Ovary (tissue), 9 donors: ENCODE measurements around the gene GPR155. TPM values are rescaled to one million over a fixed set of nuclear protein-coding genes. Genes with fewer than 3 reads are reported as not detected.

Experiments
- DNase-seq, 5 donors: peaks; one replicate each; pipeline ENCODE4 v3.0.0-alpha.2; 2019 to 2020
- H3K27ac ChIP-seq, 2 donors: fragments of 200-600 bp; one replicate each; pipeline versions ENCODE4 v1.5.1 to v1.8.0; 2019 to 2022
- H3K27me3 ChIP-seq: fragments of 200-600 bp; one replicate; pipeline ENCODE4 v1.8.0; 2022
- H3K36me3 ChIP-seq: fragments of 200-600 bp; sonication (generic); one replicate; pipeline ENCODE4 v1.5.1; 2019
- H3K4me1 ChIP-seq: one replicate; pipeline ENCODE4 v1.8.1; 2013; ENCODE audit warnings: mild to moderate bottlenecking, moderate library complexity; ENCODE audit not compliant: insufficient read depth
- H3K4me3 ChIP-seq: fragments of 200-600 bp; sonication (generic); one replicate; pipeline ENCODE4 v1.5.1; 2017
- H3K9me3 ChIP-seq, 2 donors: fragments of 200-600 bp in 1 of 2; sonication (generic) in 1 of 2; one replicate each; pipeline versions ENCODE4 v1.5.1 to v1.8.1; 2013 to 2019; ENCODE audit warnings: mild to moderate bottlenecking in 1 of 2, moderate library complexity in 1 of 2
- EP300 ChIP-seq: sonication (generic); formaldehyde crosslinking; IDR thresholded peaks from one replicate; pipeline ENCODE4 v1.6.1; 2017; ENCODE audit warnings: antibody characterized with exemption
- POLR2A ChIP-seq: fragments of 450-650 bp; IDR thresholded peaks from one replicate; pipeline ENCODE4 v1.6.1; 2017; ENCODE audit warnings: antibody characterized with exemption, mild to moderate bottlenecking, moderate library complexity
- WGBS, 3 donors: extraction: QIAGEN DNeasy Blood & Tissue Kit in 1 of 3; methylation state at CpG; one replicate each; pipeline versions ENCODE4 v1.1.5 to v1.1.7; 2013 to 2017; 5-methylcytosine and 5-hydroxymethylcytosine counted together
- intact Hi-C, 4 donors: fragments of 100-400 bp; cut with DNase I; formaldehyde crosslinking; loops; one replicate each; pipeline versions ENCODE4 v1.11.0 to v1.15.1; 2022 to 2023
- polyA plus RNA-seq, 2 donors: library from polyadenylated mRNA; stranded (reverse); fragments of 200-250 nt in 1 of 2; fragments of 350-450 nt in 1 of 2; fragmentation: Illumina TruSeq in 1 of 2; extraction: RNeasy Lipid Tissue Mini Kit (QIAGEN cat#74804) in 1 of 2; gene quantifications; one replicate each; pipeline ENCODE4 v1.2.3, GENCODE V29; 2013 to 2014
- total RNA-seq, 7 donors: library from RNA; depleted of rRNA in 2 of 7; stranded (reverse); fragments of >200 nt in 2 of 7; fragmentation: NEBNext Ultra II Directional in 3 of 7; extraction: Animal tissue kit (Norgen Biotek cat#: 25700) in 3 of 7; gene quantifications; one replicate each; pipeline versions ENCODE4 v1.1.0 to v1.2.4, GENCODE V29; 2016 to 2023
- TF ChIP-seq, protein P1 (sequence below), 3 donors: fragments of 450-650 bp in 2 of 3; fragments of 200-600 bp in 1 of 3; IDR thresholded peaks; one replicate each; pipeline versions ENCODE4 v1.5.1 to v1.8.0; 2016 to 2022; ENCODE audit warnings: antibody characterized with exemption in 3 of 3, mild to moderate bottlenecking in 1 of 3
- donor health status: DM: no; HTN: no; CAD: no; lungs with moderate emphysema.
- donor health status: DM: no; HTN: no; CAD: no.
- donor health status: Bipolar disorder and iron deficiency.
- donor health status: DM: yes; HTN: yes; CAD: no.
- donor health status: DM: no; HTN: no; CAD: no.
- donor health status: DM: yes; HTN: yes; CAD: no.

Gene GPR155
- total and polyA plus RNA-seq, 9 donors = 1.9 to 7.2 (median 3.9) TPM

DNA sequence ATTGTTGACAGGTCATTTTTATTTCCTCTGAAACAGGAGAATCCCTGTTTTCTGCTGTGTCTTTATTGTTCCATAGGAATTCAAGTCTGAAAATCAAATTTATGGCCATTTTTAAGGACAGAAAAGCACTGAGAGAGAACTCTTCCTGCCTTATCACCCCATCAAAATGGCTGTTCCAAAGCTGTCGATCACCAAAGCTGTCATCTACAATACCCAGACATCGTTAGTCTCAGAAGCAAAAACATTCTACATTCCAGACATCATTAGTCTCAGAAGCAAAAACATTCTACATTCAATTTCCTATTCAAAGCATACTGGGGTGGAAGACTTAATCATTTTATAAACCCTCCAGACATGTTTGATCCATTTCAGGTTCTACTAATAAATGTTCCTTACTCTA, 46.9 kb downstream of the GPR155 start:
- Histone ChIP-seq H3K4me3 (no peak overlapping the region), H3K27me3 (no peaks in the 10 kb centered on the region), H3K36me3 (no peaks in the 10 kb centered on the region), H3K4me1 (no peaks in the 10 kb centered on the region), H3K9me3 (no peaks in the 10 kb centered on the region), H3K27ac (no peak overlapping the region)
- WGBS, 3 donors = 56 to 70% (median 63%) methylated on average over 2 of the region's 2 CpGs
- DNase-seq = no peak
- intact Hi-C loops = no loop called here
- TF ChIP-seq, protein P1, sequence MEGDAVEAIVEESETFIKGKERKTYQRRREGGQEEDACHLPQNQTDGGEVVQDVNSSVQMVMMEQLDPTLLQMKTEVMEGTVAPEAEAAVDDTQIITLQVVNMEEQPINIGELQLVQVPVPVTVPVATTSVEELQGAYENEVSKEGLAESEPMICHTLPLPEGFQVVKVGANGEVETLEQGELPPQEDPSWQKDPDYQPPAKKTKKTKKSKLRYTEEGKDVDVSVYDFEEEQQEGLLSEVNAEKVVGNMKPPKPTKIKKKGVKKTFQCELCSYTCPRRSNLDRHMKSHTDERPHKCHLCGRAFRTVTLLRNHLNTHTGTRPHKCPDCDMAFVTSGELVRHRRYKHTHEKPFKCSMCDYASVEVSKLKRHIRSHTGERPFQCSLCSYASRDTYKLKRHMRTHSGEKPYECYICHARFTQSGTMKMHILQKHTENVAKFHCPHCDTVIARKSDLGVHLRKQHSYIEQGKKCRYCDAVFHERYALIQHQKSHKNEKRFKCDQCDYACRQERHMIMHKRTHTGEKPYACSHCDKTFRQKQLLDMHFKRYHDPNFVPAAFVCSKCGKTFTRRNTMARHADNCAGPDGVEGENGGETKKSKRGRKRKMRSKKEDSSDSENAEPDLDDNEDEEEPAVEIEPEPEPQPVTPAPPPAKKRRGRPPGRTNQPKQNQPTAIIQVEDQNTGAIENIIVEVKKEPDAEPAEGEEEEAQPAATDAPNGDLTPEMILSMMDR (IDR thresholded peaks at IDR 0.05) = no peak
- no peak for TF ChIP-seq POLR2A
- TF ChIP-seq EP300 = no peak

DNA sequence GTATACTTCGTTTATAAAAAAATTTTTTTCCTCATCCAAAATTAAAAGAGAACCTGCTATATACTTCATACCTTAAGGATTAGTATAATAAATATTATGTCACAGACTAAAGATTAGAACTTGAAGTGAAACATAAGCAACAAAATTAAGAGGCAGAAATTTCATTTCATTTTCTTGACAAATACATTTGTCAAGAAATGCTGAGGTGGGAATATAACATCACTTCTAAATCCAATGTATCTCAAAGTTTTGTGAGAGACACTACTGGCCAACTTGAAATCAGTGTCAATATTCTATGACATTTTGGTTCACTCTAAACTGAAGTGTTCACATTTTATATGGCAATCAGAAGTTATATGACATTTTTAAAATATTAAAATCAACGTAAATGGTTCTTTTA, 47.5 kb downstream of the GPR155 start:
- TF ChIP-seq, protein P1 (IDR thresholded peaks at IDR 0.05) = no peak
- TF ChIP-seq POLR2A (no peak), EP300 (no peak)
- Histone ChIP-seq H3K9me3 (no peaks in the 10 kb centered on the region), H3K4me3 (no peak overlapping the region), H3K27me3 (no peaks in the 10 kb centered on the region), H3K27ac (no peak overlapping the region), H3K4me1 (no peaks in the 10 kb centered on the region), H3K36me3 (no peaks in the 10 kb centered on the region)
- 90 to 91% (median 91%) methylated on average over 2 of the region's 2 CpGs for WGBS, 3 donors
- no peak for DNase-seq
- intact Hi-C loops = no loop called here

DNA sequence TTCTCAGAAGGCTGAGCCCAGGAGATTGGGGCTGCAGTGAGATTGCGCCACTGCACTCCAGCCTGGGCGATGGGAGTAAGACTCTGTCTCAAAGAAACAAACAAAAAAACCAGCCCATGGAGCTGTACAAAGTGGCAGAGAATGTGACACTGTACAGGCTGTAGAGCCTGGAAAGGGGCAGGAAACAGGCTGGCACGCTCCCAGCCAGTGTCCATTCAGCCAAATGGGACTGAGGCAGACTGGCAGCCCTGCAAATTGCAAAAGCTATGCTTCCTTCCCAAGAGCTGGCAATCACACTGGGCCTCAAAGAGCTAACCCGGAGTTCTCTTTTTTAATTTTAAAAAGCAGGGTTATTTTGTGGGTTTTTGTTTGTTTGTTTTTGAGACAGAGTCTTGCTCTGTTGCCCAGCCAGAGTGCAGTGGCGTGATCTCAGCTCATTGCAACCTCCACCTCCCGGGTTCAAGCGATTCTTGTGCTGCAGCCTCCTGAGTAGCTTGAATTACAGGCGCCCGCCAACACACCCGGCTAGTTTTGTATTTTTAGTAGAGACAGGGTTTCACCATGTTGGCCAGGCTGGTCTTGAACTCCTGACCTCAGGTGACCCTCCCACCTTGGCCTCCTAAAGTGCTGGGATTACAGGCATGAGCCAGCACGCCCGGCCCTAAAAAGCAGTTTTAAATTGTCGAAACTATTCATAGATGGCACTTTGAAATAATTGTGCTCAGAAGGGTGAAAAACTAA, 48.5 kb downstream of the GPR155 start:
- 82 to 92% (median 91%) methylated on average over 13 of the region's 13 CpGs for WGBS, 3 donors
- Histone ChIP-seq H3K4me1 (no peaks in the 10 kb centered on the region), H3K27me3 (no peaks in the 10 kb centered on the region), H3K36me3 (no peaks in the 10 kb centered on the region), H3K27ac (no peak overlapping the region), H3K4me3 (no peak overlapping the region), H3K9me3 (no peaks in the 10 kb centered on the region)
- TF ChIP-seq, protein P1 (IDR thresholded peaks at IDR 0.05) = no peak
- TF ChIP-seq POLR2A = no peak
- no peak for TF ChIP-seq EP300
- intact Hi-C loops = no loop called here
- DNase-seq = no peak

DNA sequence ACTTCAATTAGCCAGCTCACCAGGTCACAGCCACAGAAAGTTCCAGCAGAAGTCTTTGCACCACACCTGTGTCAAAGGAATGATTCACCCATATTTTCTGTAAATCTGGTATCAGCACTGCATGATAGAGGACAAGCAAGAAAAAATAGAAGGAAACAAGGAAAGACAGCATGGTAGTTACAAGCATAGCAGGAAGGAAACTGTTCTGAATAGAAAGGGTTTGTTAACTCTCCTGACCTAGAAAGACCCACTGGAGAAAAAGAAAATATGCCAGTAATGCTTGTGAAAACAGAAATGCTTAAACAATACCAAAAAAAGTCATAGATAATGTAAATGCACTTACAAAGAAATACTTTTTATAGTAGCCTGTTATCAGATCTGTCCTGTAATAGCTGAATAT, 50.5 kb downstream of the GPR155 start:
- intact Hi-C loops = no loop called here
- Histone ChIP-seq H3K4me1 (no peaks in the 10 kb centered on the region), H3K9me3 (no peaks in the 10 kb centered on the region), H3K36me3 (no peaks in the 10 kb centered on the region), H3K4me3 (no peak overlapping the region), H3K27ac (no peak overlapping the region), H3K27me3 (no peaks in the 10 kb centered on the region)
- TF ChIP-seq POLR2A = no peak
- DNase-seq = no peak

DNA sequence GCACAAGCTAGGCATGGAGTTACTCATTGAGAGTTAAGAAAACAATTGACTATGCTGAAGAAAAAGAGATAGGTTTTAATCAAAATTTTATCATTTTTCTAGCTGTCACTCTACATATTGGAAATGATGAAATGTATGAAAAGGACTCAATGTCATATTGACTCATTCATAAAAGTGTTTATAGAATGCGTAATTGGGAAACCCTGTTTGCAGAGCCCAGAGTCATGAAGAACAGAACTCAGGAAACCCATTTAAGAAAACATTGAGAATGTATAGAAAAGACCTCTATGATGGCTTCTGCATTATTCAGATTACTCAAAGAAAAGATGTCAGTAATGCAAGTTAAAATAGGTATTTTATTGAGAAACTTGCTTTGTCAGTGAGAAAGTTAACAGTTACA, 54.9 kb downstream of the GPR155 start:
- Histone ChIP-seq H3K9me3 (no peaks in the 10 kb centered on the region), H3K27ac (no peak overlapping the region), H3K4me3 (no peak overlapping the region), H3K36me3 (no peaks in the 10 kb centered on the region), H3K27me3 (no peaks in the 10 kb centered on the region), H3K4me1 (no peaks in the 10 kb centered on the region)
- intact Hi-C loops = no loop called here
- no peak for TF ChIP-seq EP300
- TF ChIP-seq POLR2A = no peak
- TF ChIP-seq, protein P1 (IDR thresholded peaks at IDR 0.05) = no peak
- WGBS, 3 donors = 97 to 100% (median 100%) methylated on average over 1 of the region's 1 CpG
- no peak for DNase-seq
